ENCODE results near the gene PDE9A.
"Not testable (repeated sequence)": the region's sequence is repeated elsewhere in the genome, so short reads cannot be mapped to it uniquely, and the experiment has no call there.

The PDE9A gene

GRCh38 chr21:42809577-42810475 lies 156.4 kb downstream of the PDE9A start:
- TF ChIP-seq CTCF (IDR thresholded peaks at IDR 0.05; ENCODE audit: insufficient read depth, low read length, poor library complexity, severe bottlenecking), result no peak
- peaks cover 3% of the 10 kb centered on the region for H3K27me3 ChIP-seq (replicated peaks; ENCODE audit: control insufficient read depth, insufficient read depth, low read length)
- no peaks in the 10 kb centered on the region for H3K36me3 ChIP-seq (ENCODE audit: control insufficient read depth, insufficient read depth, low read length)
- no peak for DNase-seq (ENCODE audit: extremely low read depth, insufficient read length)
- H3K4me3 ChIP-seq (replicated peaks; ENCODE audit: low read depth, low read length), result no peak overlapping the region

- Histone ChIP-seq H3K36me3 (ENCODE audit: control insufficient read depth, insufficient read depth, low read length) (no peaks in the 10 kb centered on the region), H3K4me3 (replicated peaks; ENCODE audit: low read depth, low read length) (no peak overlapping the region), H3K27me3 (replicated peaks; ENCODE audit: control insufficient read depth, insufficient read depth, low read length) (peaks cover 3% of the 10 kb centered on the region; the same call in 1 of the 2 replicates)
- DNase-seq (ENCODE audit: extremely low read depth, insufficient read length), result no peak
- no peak for TF ChIP-seq CTCF (IDR thresholded peaks at IDR 0.05; ENCODE audit: insufficient read depth, low read length, poor library complexity, severe bottlenecking)
These were observed 158.5 kb downstream of the PDE9A start for GRCh38 chr21:42811960-42812359.

- not testable (repeated sequence) for H3K36me3 ChIP-seq (ENCODE audit: control insufficient read depth, insufficient read depth, low read length)
These were observed 159.3 kb downstream of the PDE9A start for GRCh38 chr21:42812528-42813241.

GRCh38 chr21:42815217-42815616 lies 161.8 kb downstream of the PDE9A start:
- TF ChIP-seq CTCF (IDR thresholded peaks at IDR 0.05; ENCODE audit: insufficient read depth, low read length, poor library complexity, severe bottlenecking), result no peak
- Histone ChIP-seq H3K4me3 (replicated peaks; ENCODE audit: low read depth, low read length) (no peak overlapping the region), H3K27me3 (replicated peaks; ENCODE audit: control insufficient read depth, insufficient read depth, low read length) (no peaks in the 10 kb centered on the region; the same call in 1 of the 2 replicates), H3K36me3 (ENCODE audit: control insufficient read depth, insufficient read depth, low read length) (no peaks in the 10 kb centered on the region)
- DNase-seq (ENCODE audit: extremely low read depth, insufficient read length), result no peak

More at GRCh38 chr21:42812528-42813241, 159.3 kb downstream of the PDE9A start:
- H3K4me3 ChIP-seq (replicated peaks; ENCODE audit: low read depth, low read length); H3K27me3 ChIP-seq (replicated peaks; ENCODE audit: control insufficient read depth, insufficient read depth, low read length); DNase-seq (ENCODE audit: extremely low read depth, insufficient read length): not testable (repeated sequence)

GRCh38 chr21:42818328-42818749 lies 164.9 kb downstream of the PDE9A start:
- Histone ChIP-seq H3K27me3 (replicated peaks; ENCODE audit: control insufficient read depth, insufficient read depth, low read length) (no peaks in the 10 kb centered on the region; the same call in 1 of the 2 replicates), H3K36me3 (ENCODE audit: control insufficient read depth, insufficient read depth, low read length) (no peaks in the 10 kb centered on the region), H3K4me3 (replicated peaks; ENCODE audit: low read depth, low read length) (no peak overlapping the region)
- DNase-seq (ENCODE audit: extremely low read depth, insufficient read length), result no peak
- peak; percentile 87 for TF ChIP-seq CTCF (IDR thresholded peaks at IDR 0.05; ENCODE audit: insufficient read depth, low read length, poor library complexity, severe bottlenecking)
